Activated B cell treated with CpG ODN at 0.5 μM for 24 hours (primary cell): ENCODE results near the gene MYCBP2. TPM values are rescaled to one million over a fixed set of nuclear protein-coding genes. Genes with fewer than 3 reads are reported as not detected.

Source experiments
- ATAC-seq: fragments of 200-7000 bp; cut with Tn5 transposase; one replicate; pipeline ENCODE4 v1.10.0; 2021; ENCODE audit warnings: low read depth, mild to moderate bottlenecking, moderate library complexity
- CTCF ChIA-PET: fragments of 350-600 bp; sonication (Branson Sonifier 250); formaldehyde crosslinking; loops from one replicate; lab custom pipeline; 2021; ENCODE audit warnings: antibody characterized with exemption; lab: Charles Lee
- POLR2A ChIA-PET: fragments of 350-600 bp; sonication (Branson Sonifier 250); formaldehyde crosslinking; loops from one replicate; lab custom pipeline; 2021; ENCODE audit warnings: antibody characterized with exemption; lab: Charles Lee
- DNase-seq: peaks from one replicate; pipeline ENCODE4 v3.0.0; 2022
- H3K27ac Mint-ChIP-seq: one replicate; pipeline ENCODE4 v1.8.0; 2020; ENCODE audit warnings: mixed read lengths
- H3K27me3 Mint-ChIP-seq: one replicate; pipeline ENCODE4 v1.8.0; 2021; ENCODE audit warnings: mixed read lengths
- H3K36me3 Mint-ChIP-seq: one replicate; pipeline ENCODE4 v1.8.0; 2021; ENCODE audit warnings: low read depth, mixed read lengths
- H3K4me1 Mint-ChIP-seq: one replicate; pipeline ENCODE4 v1.8.0; 2021; ENCODE audit warnings: mixed read lengths
- H3K4me3 Mint-ChIP-seq: one replicate; pipeline ENCODE4 v1.8.0; 2020; ENCODE audit warnings: mild to moderate bottlenecking, mixed read lengths
- H3K9me3 Mint-ChIP-seq: one replicate; pipeline ENCODE4 v1.8.0; 2020; ENCODE audit warnings: mixed read lengths
- CTCF ChIP-seq: fragments of 200-600 bp; IDR thresholded peaks from one replicate; pipeline ENCODE4 v1.8.0; 2022; ENCODE audit warnings: antibody characterized with exemption, mild to moderate bottlenecking
- intact Hi-C: fragments of 100-400 bp; cut with micrococcal nuclease; formaldehyde crosslinking; loops from one replicate; pipeline ENCODE4 v1.15.1; 2024
- total RNA-seq: library from RNA; stranded (reverse); gene quantifications from 2 replicates; pipeline ENCODE4 v1.2.3, GENCODE V29; 2022

MYCBP2 gene
- total RNA-seq, 1 donor from 2014 or later, result 314 TPM

DNA sequence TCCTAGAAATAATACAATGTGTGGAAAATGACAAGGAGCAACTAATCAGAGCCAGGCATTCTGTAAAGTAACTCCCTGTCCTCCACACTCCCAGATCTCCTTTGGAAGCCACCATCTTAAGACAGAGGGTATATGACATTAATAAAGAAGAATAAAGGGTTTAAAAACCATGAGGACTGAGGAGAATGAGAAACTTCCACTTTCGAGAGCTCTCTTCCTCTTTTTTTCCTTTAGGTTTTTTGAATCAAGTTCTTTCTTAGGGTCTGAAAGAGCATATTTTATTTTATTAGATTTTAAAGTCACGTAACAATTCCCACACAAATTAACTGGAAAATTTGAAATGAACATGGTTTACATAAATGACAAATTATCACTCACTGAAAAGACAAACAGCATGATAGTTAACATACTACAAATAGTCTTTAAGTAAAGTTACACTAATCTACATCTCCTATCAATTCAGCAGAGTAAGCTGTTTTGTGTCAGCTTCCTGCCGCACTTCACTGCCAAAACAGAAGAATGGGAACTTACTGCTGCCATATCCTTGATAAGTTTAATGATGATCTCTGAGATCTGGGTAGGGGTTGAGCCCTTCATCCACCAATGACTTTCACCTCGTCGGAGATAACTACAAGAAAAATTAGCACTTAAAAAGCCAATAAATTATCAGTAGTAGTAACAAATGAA lies 261.3 kb downstream of the MYCBP2 start:
- Mint-ChIP-seq H3K4me1 (peaks cover 17% of the 10 kb centered on the region), H3K4me3 (no peak overlapping the region), H3K36me3 (peaks cover 82% of the 10 kb centered on the region), H3K27me3 (no peaks in the 10 kb centered on the region), H3K9me3 (no peaks in the 10 kb centered on the region), H3K27ac (peak overlapping the region; percentile 81)
- ChIA-PET POLR2A (no interaction called here), CTCF (no interaction called here)
- intact Hi-C loops, result loop anchor here (2.0 kb wide), 3 partner anchors 15 to 39 kb away; partner anchors contain the start of gene FBXL3
- DNase-seq (no peak), ATAC-seq (peak; percentile 25)
- TF ChIP-seq CTCF, result no peak

GRCh38 chr13:77062097-77062496 lies 264.8 kb downstream of the MYCBP2 start:
- H3K27me3 Mint-ChIP-seq, result no peaks in the 10 kb centered on the region
- H3K36me3 Mint-ChIP-seq, result peaks cover 72% of the 10 kb centered on the region
- ATAC-seq (no peak), DNase-seq (no peak)
- H3K9me3 Mint-ChIP-seq, result no peaks in the 10 kb centered on the region
- POLR2A ChIA-PET, result interaction anchor here (0.5 kb wide), 1 partner anchor 37 kb away, joined by 3 read pairs; no protein-coding TSS in a partner anchor
- no peak for TF ChIP-seq CTCF
- CTCF ChIA-PET, result no interaction called here
- H3K27ac Mint-ChIP-seq, result peak overlapping the region; percentile 42
- peaks cover 17% of the 10 kb centered on the region for H3K4me1 Mint-ChIP-seq
- intact Hi-C loops, result no loop called here
- no peak overlapping the region for H3K4me3 Mint-ChIP-seq

DNA sequence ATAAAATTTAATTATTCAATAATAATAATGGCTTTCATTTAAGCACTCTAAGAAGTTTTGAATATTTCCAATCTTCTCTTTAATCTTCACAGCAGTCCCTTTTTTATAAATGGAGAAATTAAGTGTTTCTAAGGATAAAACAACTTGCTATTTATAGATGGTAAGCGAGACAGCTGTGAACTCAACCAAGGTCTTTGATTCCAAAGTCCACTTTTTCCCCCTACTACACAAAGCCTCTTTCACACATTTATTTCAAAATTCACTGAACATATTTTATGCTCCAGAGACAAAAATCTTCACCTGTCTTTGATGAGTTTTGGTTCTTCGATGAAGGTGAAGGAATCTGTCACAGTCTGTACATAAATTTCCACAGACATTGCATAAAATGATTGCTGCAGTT lies 265.5 kb downstream of the MYCBP2 start:
- Mint-ChIP-seq H3K4me1 (peaks cover 14% of the 10 kb centered on the region), H3K9me3 (no peaks in the 10 kb centered on the region), H3K27ac (no peak overlapping the region), H3K27me3 (no peaks in the 10 kb centered on the region), H3K4me3 (no peak overlapping the region), H3K36me3 (peaks cover 75% of the 10 kb centered on the region)
- CTCF ChIA-PET, result no interaction called here
- intact Hi-C loops, result no loop called here
- no peak for ATAC-seq
- no peak for TF ChIP-seq CTCF
- POLR2A ChIA-PET, result no interaction called here
- DNase-seq, result no peak

DNA sequence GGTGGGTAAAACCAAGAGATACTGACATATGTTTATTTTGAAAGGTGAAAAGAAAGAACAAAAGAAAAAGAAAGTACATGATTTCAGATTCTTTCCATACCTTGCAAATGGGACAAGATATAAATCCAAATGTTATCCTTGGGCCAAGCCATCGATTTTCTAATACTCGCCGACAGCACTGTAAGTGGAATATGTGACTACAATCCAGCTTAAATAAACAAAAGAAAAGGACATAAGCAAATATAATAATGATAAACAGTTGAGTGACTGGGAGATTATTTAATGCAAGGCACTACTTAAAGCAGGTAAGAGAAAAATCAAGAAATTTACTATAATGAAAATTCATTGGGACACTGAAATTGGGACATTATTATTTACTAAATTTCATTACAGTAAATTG lies 270.0 kb downstream of the MYCBP2 start:
- H3K9me3 Mint-ChIP-seq, result no peaks in the 10 kb centered on the region
- H3K27ac Mint-ChIP-seq, result no peak overlapping the region
- ChIA-PET POLR2A (interaction anchor here (0.8 kb wide), 1 partner anchor 186 kb away, joined by 5 read pairs; no protein-coding TSS in a partner anchor), CTCF (no interaction called here)
- DNase-seq (no peak), ATAC-seq (no peak)
- intact Hi-C loops, result no loop called here
- no peaks in the 10 kb centered on the region for H3K27me3 Mint-ChIP-seq
- no peaks in the 10 kb centered on the region for H3K4me1 Mint-ChIP-seq
- no peak for TF ChIP-seq CTCF
- peaks cover 75% of the 10 kb centered on the region for H3K36me3 Mint-ChIP-seq
- H3K4me3 Mint-ChIP-seq, result no peak overlapping the region

- Mint-ChIP-seq H3K36me3 (peaks cover 74% of the 10 kb centered on the region), H3K27me3 (no peaks in the 10 kb centered on the region), H3K27ac (no peak overlapping the region), H3K4me3 (no peak overlapping the region), H3K9me3 (no peaks in the 10 kb centered on the region), H3K4me1 (no peaks in the 10 kb centered on the region)
- ChIA-PET POLR2A (no interaction called here), CTCF (no interaction called here)
- intact Hi-C loops, result no loop called here
- DNase-seq, result no peak
- ATAC-seq, result no peak
- TF ChIP-seq CTCF, result no peak
Measured at GRCh38 chr13:77056382-77056781, 270.5 kb downstream of the MYCBP2 start.
